Right atrium auricular region (tissue), 2 donors: ENCODE data around the gene C16orf96. TPM values are rescaled to one million over a fixed set of nuclear protein-coding genes. Genes with fewer than 3 reads are reported as not detected.

Experiments used
- DNase-seq: peaks from one replicate; pipeline ENCODE4 v3.0.0-alpha.2; 2019; ENCODE audit warnings: low spot score
- H3K27ac ChIP-seq, 2 donors: fragments of 200-600 bp; sonication (generic); 1 replicate in 1 of 2; 2 replicates in 1 of 2; pipeline ENCODE4 v1.5.1; 2016 to 2019
- H3K27me3 ChIP-seq, 2 donors: fragments of 200-600 bp; sonication (generic); one replicate each; pipeline versions ENCODE4 v1.5.1 to v1.6.0; 2017 to 2019
- H3K36me3 ChIP-seq: fragments of 200-600 bp; sonication (generic); one replicate; pipeline ENCODE4 v1.5.1; 2016
- H3K4me1 ChIP-seq, 2 donors: fragments of 200-600 bp; sonication (generic); one replicate each; pipeline versions ENCODE4 v1.5.1 to v1.6.0; 2017 to 2019
- H3K4me3 ChIP-seq, 2 donors: fragments of 200-600 bp; sonication (generic); 1 replicate in 1 of 2; 2 replicates in 1 of 2; pipeline ENCODE4 v1.5.1; 2017 to 2019; ENCODE audit warnings: mild to moderate bottlenecking in 1 of 2, moderate library complexity in 1 of 2
- H3K9me3 ChIP-seq, 2 donors: fragments of 200-600 bp; sonication (generic); one replicate each; pipeline ENCODE4 v1.5.1; 2019
- total RNA-seq, 2 donors: library from RNA; depleted of rRNA; stranded (reverse); fragments of >200 nt; gene quantifications; one replicate each; pipeline ENCODE4 v1.1.0, GENCODE V29; 2016
- TF ChIP-seq, protein P1 (sequence below), 2 donors: fragments of 200-600 bp; sonication (generic); IDR thresholded peaks; one replicate each; pipeline ENCODE4 v1.5.1; 2019; ENCODE audit warnings: antibody characterized with exemption in 2 of 2

Gene C16orf96
- total RNA-seq, 2 donors from 2014 or later, result 0.24 TPM; not detected in 1

DNA sequence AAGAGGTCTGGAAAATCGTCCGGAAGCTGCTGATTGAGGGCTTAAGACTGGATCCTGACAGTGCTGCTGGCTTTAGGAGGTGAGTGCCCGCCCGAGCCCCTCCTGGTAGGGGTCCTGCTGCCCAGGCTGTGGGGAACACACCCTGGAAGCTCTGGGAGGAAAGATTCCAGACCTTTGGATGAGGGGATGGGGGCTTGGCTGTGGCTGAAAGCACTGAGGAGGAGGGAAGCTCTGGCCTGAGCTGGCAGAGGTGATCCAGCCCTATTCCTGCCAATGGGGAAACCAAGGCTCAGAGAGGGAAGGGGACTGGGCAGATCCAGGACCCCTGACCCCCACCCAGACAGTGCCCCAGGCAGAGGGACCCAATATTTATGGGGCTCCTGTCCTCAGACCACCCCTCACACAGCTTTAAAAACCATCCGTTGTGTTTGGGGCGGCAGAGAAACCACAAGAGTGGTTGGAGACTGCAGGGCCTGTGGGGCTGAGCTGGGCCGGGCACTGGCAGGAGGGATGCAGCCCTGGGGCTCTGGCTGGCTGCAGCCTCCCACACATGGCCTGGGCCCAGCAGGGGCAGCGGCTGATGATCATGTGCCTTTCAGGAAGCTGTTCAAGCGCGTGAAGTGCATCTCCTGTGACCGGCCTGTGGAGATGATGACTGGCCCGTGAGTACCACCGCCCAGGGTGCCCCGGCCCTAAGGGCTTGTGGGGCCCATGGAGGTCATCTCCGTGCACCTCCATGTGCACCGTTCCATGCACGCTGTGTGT, 35.7 kb downstream of the C16orf96 start:
- TF ChIP-seq, protein P1, sequence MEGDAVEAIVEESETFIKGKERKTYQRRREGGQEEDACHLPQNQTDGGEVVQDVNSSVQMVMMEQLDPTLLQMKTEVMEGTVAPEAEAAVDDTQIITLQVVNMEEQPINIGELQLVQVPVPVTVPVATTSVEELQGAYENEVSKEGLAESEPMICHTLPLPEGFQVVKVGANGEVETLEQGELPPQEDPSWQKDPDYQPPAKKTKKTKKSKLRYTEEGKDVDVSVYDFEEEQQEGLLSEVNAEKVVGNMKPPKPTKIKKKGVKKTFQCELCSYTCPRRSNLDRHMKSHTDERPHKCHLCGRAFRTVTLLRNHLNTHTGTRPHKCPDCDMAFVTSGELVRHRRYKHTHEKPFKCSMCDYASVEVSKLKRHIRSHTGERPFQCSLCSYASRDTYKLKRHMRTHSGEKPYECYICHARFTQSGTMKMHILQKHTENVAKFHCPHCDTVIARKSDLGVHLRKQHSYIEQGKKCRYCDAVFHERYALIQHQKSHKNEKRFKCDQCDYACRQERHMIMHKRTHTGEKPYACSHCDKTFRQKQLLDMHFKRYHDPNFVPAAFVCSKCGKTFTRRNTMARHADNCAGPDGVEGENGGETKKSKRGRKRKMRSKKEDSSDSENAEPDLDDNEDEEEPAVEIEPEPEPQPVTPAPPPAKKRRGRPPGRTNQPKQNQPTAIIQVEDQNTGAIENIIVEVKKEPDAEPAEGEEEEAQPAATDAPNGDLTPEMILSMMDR (IDR thresholded peaks at IDR 0.05), result no peak
- H3K4me1 ChIP-seq, result no peaks in the 10 kb centered on the region
- no peak for DNase-seq

DNA sequence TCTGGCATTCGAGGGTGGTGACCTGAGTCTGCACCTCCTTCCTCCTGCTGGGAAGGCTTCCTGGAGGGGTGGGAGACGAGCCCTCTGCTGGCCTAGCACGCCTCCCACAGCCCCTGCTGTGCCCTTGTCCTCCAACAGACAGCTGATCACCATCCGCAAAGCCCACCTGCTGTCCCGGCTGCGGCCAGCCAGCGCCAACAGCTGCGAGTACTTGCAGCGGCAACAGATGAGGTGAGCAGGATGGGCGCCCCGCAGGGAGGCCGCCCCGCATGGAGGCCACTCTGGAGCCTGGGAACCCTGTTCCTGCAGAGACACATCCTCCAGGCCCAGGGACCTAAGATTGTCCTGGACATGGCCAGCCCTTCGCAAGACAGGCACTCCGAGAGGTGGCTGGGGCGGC, 36.9 kb downstream of the C16orf96 start:
- no peak overlapping the region for H3K27ac ChIP-seq
- no peaks in the 10 kb centered on the region for H3K36me3 ChIP-seq
- no peak for DNase-seq
- H3K4me1 ChIP-seq, result no peaks in the 10 kb centered on the region
- H3K9me3 ChIP-seq, result peaks cover 0 to 4% of the 10 kb centered on the region in 2 donors
- no peaks in the 10 kb centered on the region for H3K27me3 ChIP-seq
- TF ChIP-seq, protein P1 (IDR thresholded peaks at IDR 0.05), result no peak
- H3K4me3 ChIP-seq, result no peak overlapping the region

More for the DNA sequence above, 35.7 kb downstream of the C16orf96 start:
- H3K4me3 ChIP-seq, result no peak overlapping the region
- H3K27ac ChIP-seq, result no peak overlapping the region
- no peaks in the 10 kb centered on the region for H3K27me3 ChIP-seq
- H3K9me3 ChIP-seq, result peaks cover 0 to 7% of the 10 kb centered on the region in 2 donors
- H3K36me3 ChIP-seq, result no peaks in the 10 kb centered on the region

DNA sequence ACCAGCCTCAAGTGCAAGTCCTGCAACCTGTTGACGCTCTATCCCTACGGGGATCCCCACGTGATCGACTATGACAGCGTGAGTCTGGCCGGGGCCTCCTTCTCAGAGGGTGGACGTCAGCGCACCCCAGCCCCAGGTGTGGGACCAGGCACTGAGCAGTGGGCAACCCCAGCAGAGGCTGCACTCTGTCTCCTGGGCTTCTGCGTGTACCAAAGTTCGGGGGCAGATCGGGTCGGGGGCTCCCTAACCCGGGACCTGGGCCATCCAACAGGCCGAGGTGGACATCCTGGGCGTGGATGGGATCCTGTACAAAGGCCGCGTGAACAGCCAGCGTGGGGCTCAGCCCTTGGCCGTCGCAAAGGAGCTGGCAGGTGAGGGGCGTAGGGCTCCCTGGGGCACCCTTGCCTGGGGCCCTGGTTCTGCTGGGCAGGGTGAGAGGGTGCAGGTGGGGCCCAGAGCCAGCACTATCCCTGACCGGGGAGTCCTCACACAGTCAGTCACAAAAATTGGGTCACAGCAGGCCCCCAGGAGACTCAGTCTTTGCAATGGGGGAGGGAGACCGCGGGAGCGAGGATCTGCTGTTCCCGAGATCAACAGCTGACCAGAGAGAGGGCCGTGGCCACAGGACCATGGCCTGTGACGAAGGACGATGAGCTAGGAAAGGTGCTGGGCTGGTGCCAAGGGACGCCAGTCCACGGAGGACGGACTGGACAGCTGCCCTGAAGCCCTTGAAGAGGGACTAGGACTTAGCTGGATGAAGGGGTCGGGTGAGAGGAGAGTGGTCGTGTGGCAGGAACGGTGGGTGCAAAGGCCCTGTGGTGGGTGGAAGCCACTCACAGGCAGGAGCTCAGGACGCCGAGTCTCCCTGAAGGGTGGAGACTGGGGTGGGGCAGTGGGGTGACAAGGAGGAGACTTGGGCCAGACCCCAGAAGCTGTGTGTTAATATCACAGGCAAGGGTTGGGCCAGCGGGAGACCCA, 38.6 kb downstream of the C16orf96 start:
- Histone ChIP-seq H3K4me1 (no peaks in the 10 kb centered on the region), H3K27me3 (no peaks in the 10 kb centered on the region), H3K9me3 (no peaks in the 10 kb centered on the region), H3K36me3 (no peaks in the 10 kb centered on the region), H3K4me3 (no peak overlapping the region), H3K27ac (no peak overlapping the region)
- no peak for DNase-seq
- TF ChIP-seq, protein P1 (IDR thresholded peaks at IDR 0.05), result no peak

DNA sequence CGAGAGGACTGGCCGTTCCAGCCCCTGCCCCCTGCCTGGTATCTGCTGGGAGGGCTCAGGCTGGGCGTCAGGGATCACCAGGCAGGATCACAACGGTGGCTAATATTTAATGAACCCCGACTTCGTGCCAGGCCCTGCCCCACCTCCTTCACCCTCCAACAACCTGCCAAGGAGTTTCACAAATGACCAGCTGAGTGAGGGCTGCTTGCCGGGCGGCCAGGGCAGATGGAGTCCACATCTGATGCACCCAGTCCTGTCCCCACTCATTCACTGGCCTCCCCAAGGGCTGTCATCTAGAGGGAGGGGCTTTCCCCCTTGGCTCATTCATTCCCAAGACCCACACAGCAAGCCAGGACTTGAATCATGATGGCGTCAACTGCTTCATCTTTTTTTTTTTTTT, 41.0 kb downstream of the C16orf96 start:
- no peaks in the 10 kb centered on the region for H3K9me3 ChIP-seq
- H3K36me3 ChIP-seq, result no peaks in the 10 kb centered on the region
- peaks cover 0 to 8% of the 10 kb centered on the region in 2 donors for H3K4me1 ChIP-seq
- H3K27me3 ChIP-seq, result no peaks in the 10 kb centered on the region
- no peak for DNase-seq
- H3K27ac ChIP-seq, result no peak overlapping the region
- H3K4me3 ChIP-seq, result no peak overlapping the region
- TF ChIP-seq, protein P1 (IDR thresholded peaks at IDR 0.05), result no peak

DNA sequence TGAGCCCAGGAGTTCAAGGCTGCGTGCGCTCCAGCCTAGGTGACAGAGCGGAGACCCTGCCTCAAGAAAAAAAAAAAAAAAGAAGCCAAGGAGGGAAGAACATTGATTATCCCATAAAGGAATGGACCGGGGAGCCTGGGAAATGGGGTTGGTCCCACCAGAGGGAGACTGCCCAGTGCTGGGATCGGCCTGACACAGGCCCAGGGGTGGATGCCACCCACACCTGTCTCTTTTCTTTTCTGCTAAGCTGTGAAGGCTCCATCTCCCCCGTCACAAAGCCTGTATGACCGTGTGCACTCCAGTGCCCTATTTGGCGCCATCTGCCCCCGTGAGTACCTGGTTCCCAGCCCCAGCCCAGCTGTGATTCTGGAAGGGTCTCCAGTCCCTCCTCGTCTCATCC, 42.9 kb downstream of the C16orf96 start:
- Histone ChIP-seq H3K27me3 (no peaks in the 10 kb centered on the region), H3K27ac (no peak overlapping the region), H3K4me3 (no peak overlapping the region), H3K4me1 (peaks cover 0 to 8% of the 10 kb centered on the region in 2 donors), H3K36me3 (no peaks in the 10 kb centered on the region), H3K9me3 (no peaks in the 10 kb centered on the region)
- no peak for DNase-seq
- TF ChIP-seq, protein P1 (IDR thresholded peaks at IDR 0.05), result no peak
